ENCODE data around the gene EBF4.
A peak's percentile ranks its signal among the peaks of the same experiment; 100 is the strongest.

The EBF4 gene

GRCh38 chr20:2700913-2701620 is 8.5 kb downstream of the EBF4 start:
- no peak for DNase-seq (ENCODE audit: low spot score)

- DNase-seq (ENCODE audit: low spot score), result no peak
Measured at GRCh38 chr20:2701671-2702081, 9.1 kb downstream of the EBF4 start.

- no peak for DNase-seq (ENCODE audit: low spot score)
Measured at GRCh38 chr20:2703716-2704475, 11.3 kb downstream of the EBF4 start.

GRCh38 chr20:2705931-2706645 is 13.5 kb downstream of the EBF4 start:
- DNase-seq (ENCODE audit: low spot score), result no peak

DNA sequence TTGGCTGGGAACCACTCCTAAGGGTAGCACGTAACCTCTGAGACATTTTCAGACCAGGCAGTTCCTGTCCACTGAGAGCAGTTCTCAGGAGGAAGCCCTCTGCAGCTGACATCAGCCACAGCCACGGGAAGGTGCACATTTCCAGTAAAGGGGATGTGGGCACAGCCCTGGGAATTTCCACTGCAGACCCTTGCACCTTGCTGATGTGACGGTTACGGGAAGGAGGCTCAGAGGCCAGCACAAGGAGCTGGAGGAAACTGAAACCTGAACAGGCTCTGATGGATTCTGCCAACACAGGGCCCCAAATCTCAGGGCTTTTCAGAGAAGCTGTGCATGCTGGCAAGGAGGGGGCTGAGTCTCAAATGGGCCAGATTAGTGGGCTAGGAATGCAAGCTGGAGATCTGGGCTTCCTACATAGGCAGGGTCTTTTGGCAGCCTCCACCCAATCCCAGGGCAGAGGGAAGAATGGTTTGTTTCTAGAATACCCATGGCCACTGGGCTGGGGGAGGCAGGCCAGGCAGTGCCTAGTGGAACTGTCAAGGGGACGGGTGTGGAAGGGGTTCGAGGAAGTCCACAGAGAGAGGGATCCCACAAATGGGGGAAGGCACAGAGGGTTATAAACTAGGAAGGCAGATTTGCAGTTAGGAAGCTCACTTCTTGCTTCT is 14.2 kb downstream of the EBF4 start:
- DNase-seq (ENCODE audit: low spot score), result no peak

DNA sequence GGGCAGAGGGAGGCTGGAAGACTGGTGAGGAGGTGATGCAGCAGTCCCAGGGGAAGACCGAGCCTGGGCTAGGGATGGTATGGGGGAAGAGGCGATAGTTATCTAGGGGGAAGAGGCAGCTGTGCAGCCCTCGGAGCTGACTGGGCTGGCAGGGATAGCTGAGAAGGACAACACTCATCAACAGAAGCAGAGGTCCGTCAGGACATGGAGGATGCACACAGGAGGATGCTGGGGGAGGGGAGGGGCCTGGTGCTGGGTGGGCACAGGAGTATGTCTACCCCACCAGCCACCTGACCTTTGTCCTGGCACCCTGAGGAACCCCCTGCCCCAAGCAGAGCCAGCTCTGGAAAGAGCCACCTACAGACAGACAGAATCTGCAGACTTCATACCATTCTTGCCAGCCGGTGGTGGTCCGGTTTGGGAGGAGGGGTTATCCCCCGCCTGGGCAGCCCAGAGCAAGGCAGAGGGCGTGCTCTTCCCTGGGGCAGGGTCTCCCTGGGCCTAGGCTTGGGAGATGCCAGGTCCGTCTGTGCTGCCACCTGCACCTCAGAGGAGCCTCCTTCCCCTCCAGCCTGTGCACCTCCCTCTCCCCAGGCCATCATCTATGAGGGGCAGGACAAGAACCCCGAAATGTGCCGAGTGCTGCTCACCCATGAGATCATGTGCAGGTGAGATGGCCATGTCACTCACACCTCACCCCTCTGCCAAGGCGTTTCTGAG is 14.9 kb downstream of the EBF4 start:
- no peak for DNase-seq (ENCODE audit: low spot score)

- DNase-seq (ENCODE audit: low spot score), result no peak
Measured at GRCh38 chr20:2708073-2708415, 15.5 kb downstream of the EBF4 start.

DNA sequence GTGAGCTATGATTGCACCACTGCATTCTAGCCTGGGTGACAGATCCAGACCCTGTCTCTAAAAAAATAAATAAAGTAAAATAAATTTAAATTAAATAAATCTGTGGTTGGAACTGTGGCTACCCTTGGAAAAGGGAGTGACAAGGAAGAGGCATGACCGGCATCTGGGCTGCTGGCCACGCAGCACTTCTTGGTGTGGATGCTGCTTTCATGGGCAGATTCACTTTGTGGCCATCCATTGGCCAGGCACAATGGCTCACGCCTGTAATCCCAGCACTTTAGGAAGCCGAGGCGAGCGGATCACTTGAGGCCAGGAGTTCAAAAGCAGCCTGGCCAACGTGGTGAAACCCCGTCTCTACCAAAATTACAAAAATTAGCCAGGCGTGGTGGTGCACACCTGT is 16.1 kb downstream of the EBF4 start:
- DNase-seq (ENCODE audit: low spot score), result no peak

- no peak for DNase-seq (ENCODE audit: low spot score)
Measured at GRCh38 chr20:2709205-2709981, 16.8 kb downstream of the EBF4 start.

DNA sequence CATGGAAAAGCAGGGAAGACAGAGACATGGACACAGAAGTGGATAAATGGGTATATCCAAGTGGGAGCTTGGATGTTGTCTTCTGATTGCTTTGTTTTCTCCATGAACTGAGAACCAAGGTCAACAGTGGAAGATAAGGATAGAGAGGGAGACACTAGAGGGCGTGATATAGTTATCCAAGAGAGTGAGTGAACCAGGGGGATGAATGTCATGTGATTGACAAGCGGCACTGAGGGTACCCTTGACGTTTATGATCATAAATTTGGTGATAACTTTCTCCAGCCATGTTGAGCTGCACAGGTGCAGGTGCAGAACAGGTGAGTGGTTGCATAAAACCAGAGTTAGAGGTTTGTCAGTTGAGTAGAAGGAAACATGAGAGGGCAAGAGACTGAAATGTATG is 20.7 kb downstream of the EBF4 start:
- no peak for DNase-seq (ENCODE audit: low spot score)

DNA sequence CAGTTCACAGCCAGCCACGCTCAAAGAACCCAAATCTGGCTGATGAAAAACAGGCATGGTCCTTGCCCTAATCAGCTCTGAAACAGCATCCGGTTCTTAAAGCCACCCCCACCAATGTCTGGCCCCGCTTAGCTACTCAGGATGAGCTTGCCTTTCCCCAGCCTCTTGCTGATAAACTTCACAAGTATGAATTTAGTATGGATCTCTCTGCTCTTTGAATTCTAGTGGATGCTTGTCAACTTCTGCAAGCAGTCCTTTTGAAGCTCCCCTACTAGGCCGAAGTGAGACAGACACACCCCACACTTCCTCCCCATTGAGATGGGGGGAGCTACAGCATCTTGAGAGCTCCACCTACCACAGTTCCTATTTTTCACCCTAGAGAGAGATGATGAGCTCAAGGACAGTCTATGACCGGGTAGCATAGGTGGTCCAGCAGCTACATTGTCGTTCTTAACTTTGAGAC is 36.7 kb downstream of the EBF4 start:
- no peak for DNase-seq (ENCODE audit: low spot score)

DNA sequence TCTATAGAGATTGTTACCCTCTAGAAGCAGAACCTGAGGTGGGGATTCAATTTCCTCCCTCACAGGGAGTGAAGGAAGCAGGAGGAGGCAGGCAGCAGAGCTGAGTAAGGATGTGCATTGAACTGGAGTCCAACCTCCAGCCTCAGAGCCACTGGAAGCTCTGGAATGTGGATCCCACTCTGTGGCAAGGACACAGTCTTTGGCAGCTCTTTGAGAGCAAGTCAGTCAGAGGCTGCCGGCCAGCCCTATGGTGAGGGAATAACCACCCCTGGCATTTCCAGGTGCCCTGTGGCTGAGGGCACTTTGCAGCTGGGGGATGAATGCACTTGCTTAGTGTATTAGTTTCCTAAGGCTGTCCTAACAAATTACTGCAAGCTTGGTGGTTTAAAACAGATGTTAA is 37.2 kb downstream of the EBF4 start:
- peak; percentile 51 for DNase-seq (ENCODE audit: low spot score)

DNA sequence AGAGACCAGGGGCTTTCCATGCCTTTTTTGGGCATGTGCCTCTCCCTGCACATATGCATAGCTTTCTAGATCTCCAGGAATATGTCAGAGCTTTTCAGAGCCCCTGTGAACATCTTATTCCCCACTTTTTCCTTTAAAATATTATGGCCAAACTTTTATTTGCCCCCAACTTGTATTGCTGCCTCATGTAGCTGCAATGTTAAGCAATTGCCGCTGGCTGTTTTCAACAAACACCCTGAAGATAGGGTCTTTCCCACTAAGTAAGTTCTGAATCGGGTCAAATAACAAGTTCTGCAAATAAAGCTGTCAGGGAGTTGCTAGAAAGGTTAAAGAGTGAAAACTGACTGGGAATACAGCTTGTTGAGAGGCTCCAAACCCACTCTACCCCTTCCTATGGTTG is 42.3 kb downstream of the EBF4 start:
- DNase-seq (ENCODE audit: low spot score), result no peak

DNA sequence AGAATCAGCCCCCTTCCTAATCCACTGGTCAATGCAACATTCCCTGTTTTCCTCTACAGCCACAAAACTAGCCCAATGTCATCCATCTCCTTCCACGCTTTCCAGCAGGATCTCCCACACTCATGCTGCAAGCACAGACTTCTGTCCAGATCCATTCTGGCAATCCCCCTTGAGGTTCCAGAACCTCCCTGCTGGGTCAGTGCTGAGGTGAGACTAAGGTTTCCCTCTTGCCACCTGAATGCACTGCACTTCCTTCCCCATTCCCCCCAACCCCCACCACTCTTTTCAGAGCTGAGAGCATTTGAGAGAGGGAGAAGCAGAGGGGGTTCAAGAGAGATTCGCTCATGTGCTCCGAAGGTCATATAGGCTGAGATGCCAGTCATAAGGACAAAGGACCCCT is 43.9 kb downstream of the EBF4 start:
- DNase-seq (ENCODE audit: low spot score), result no peak

- no peak for DNase-seq (ENCODE audit: low spot score)
Measured at GRCh38 chr20:2738331-2739041, 45.9 kb downstream of the EBF4 start.

DNA sequence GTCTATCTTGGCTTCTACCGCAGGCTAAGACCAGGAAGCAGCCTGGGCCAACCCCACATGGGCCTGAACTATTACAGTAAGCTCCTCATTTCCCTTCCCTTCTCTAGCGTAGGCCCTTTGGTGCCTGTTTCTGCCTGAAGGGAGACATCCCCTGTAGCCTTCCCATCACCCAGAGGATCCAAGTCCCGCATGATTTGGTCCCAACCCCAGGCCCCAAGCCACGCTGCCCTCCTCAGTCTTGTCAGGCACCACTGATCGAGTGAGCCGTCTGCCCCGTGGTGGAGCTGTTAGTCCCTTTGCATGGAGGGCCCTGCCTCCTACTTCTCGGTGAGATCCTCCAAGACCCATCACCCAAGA is 46.4 kb downstream of the EBF4 start:
- no peak for DNase-seq (ENCODE audit: low spot score)

- DNase-seq (ENCODE audit: low spot score), result no peak
Measured at GRCh38 chr20:2740702-2741101, 48.1 kb downstream of the EBF4 start.

DNA sequence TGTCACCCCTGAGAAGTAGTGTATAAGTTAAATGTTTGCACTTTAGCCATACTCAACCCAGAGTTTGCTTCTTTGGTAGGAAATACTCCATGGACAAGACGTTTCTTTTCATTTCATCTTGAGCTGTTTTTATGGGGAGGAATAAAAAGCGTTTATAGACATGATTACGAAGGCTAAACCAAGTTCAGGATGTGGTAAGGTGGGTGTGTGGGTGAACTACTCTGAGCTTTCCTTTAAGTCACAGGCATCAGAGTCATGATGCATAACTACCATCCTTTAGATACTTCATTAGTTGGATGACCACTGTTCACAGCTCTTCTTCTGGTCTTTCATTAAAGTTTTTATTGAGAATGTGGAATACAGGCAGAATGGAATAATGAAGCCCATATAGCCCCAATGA is 48.9 kb downstream of the EBF4 start:
- DNase-seq (ENCODE audit: low spot score), result no peak

GRCh38 chr20:2741881-2742280 is 49.3 kb downstream of the EBF4 start:
- DNase-seq (ENCODE audit: low spot score), result peak; percentile 4

- peak; percentile 5 for DNase-seq (ENCODE audit: low spot score)
Measured at GRCh38 chr20:2742431-2742830, 49.9 kb downstream of the EBF4 start.

Measured in AG20443 (cell line).